Gastroesophageal sphincter (tissue), 4 donors: ENCODE data around the gene FAM111A. TPM values are rescaled to one million over a fixed set of nuclear protein-coding genes. Genes with fewer than 3 reads are reported as not detected.

ENCODE experiments used
- ATAC-seq: fragments of 150-250 bp; one replicate; pipeline ENCODE4 v1.9.1; 2016; ENCODE audit warnings: mild to moderate bottlenecking, moderate library complexity
- H3K27ac ChIP-seq, 4 donors: fragments of 200-600 bp; sonication (generic) in 3 of 4; 1 replicate in 3 of 4; 2 replicates in 1 of 4; pipeline ENCODE4 v1.5.1; 2016 to 2019
- H3K27me3 ChIP-seq: fragments of 200-600 bp; sonication (generic); one replicate; pipeline ENCODE4 v1.5.1; 2019
- H3K36me3 ChIP-seq, 2 donors: fragments of 200-600 bp; sonication (generic); one replicate each; pipeline ENCODE4 v1.5.1; 2019; ENCODE audit warnings: control low read depth in 1 of 2
- H3K4me1 ChIP-seq, 3 donors: fragments of 200-600 bp; sonication (generic); 1 replicate in 2 of 3; 2 replicates in 1 of 3; pipeline ENCODE4 v1.5.1; 2016 to 2019; ENCODE audit warnings: control low read depth in 2 of 3
- H3K4me3 ChIP-seq, 2 donors: fragments of 200-600 bp; sonication (generic); one replicate each; pipeline ENCODE4 v1.5.1; 2019; ENCODE audit warnings: mild to moderate bottlenecking in 1 of 2, moderate library complexity in 1 of 2
- H3K9me3 ChIP-seq, 3 donors: fragments of 200-600 bp; sonication (generic); one replicate each; pipeline ENCODE4 v1.5.1; 2017 to 2019; ENCODE audit warnings: control low read depth in 2 of 3
- CTCF ChIP-seq, 4 experiments: fragments of 200-600 bp in 2 of 4; fragments of 450-650 bp in 2 of 4; sonication (generic) in 1 of 4; IDR thresholded peaks; one replicate each; pipeline ENCODE4 v1.5.1; 2017 to 2019; ENCODE audit warnings: antibody characterized with exemption in 4 of 4, mild to moderate bottlenecking in 2 of 4, moderate library complexity in 2 of 4
- EP300 ChIP-seq: sonication (generic); formaldehyde crosslinking; IDR thresholded peaks from one replicate; pipeline ENCODE4 v1.6.1; 2017; ENCODE audit warnings: antibody characterized with exemption, mild to moderate bottlenecking
- POLR2A ChIP-seq, 2 donors: fragments of 450-650 bp; IDR thresholded peaks; one replicate each; pipeline ENCODE4 v1.6.1; 2017; ENCODE audit warnings: antibody characterized with exemption in 2 of 2, mild to moderate bottlenecking in 2 of 2, moderate library complexity in 1 of 2
- POLR2AphosphoS5 ChIP-seq: sonication (generic); formaldehyde crosslinking; IDR thresholded peaks from one replicate; pipeline ENCODE4 v1.6.1; 2017; ENCODE audit warnings: antibody characterized with exemption
- WGBS, 2 donors: methylation state at CpG; one replicate each; pipeline ENCODE4 v1.1.5; 2018; ENCODE audit warnings: low coverage in 1 of 2; 5-methylcytosine and 5-hydroxymethylcytosine counted together
- total RNA-seq, 4 donors: library from RNA; depleted of rRNA; stranded (reverse); fragments of >200 nt; gene quantifications; one replicate each; pipeline ENCODE4 v1.1.0, GENCODE V29; 2016

FAM111A gene
- total RNA-seq, 4 donors from 2014 or later, result 12.8 to 49.2 (median 22.7) TPM

- peaks cover 0 to 10% of the 10 kb centered on the region in 2 donors for H3K36me3 ChIP-seq
- H3K27ac ChIP-seq, result peak overlapping the region in 2 of 4 donors; percentile 30 to 51
- no peaks in the 10 kb centered on the region for H3K27me3 ChIP-seq
- TF ChIP-seq EP300, result no peak
- no peak overlapping the region for H3K4me3 ChIP-seq
- no peaks in the 10 kb centered on the region for H3K9me3 ChIP-seq
- ATAC-seq, result no peak
- 64 to 69% methylated on average over 2 to 3 of the region's 5 CpGs for WGBS, 2 donors
- H3K4me1 ChIP-seq, result peaks cover 0 to 64% (median 16%) of the 10 kb centered on the region in 3 donors
These were observed 42.8 kb downstream of the FAM111A start for GRCh38 chr11:59185386-59185945.

- Histone ChIP-seq H3K4me3 (no peak overlapping the region), H3K4me1 (peaks cover 0 to 64% (median 16%) of the 10 kb centered on the region in 3 donors), H3K27me3 (no peaks in the 10 kb centered on the region), H3K36me3 (peaks cover 0 to 12% of the 10 kb centered on the region in 2 donors), H3K27ac (peak overlapping the region in 2 of 4 donors; percentile 30 to 51), H3K9me3 (no peaks in the 10 kb centered on the region)
- TF ChIP-seq CTCF (IDR thresholded peaks at IDR 0.05) (peak in 3 of 4 experiments; percentile 14 to 50 (median 34)), EP300 (no peak), POLR2AphosphoS5 (no peak), POLR2A (IDR thresholded peaks at IDR 0.05) (no peak)
- WGBS, 2 donors, result 51 to 80% methylated on average over 1 to 4 of the region's 5 CpGs
- ATAC-seq, result no peak
These were observed 43.5 kb downstream of the FAM111A start for GRCh38 chr11:59186130-59186594.

- Histone ChIP-seq H3K4me3 (no peak overlapping the region), H3K9me3 (no peaks in the 10 kb centered on the region), H3K27me3 (no peaks in the 10 kb centered on the region), H3K4me1 (peaks cover 0 to 64% (median 16%) of the 10 kb centered on the region in 3 donors), H3K27ac (peak overlapping the region in 2 of 4 donors; percentile 30 to 51), H3K36me3 (peaks cover 0 to 16% of the 10 kb centered on the region in 2 donors)
- ATAC-seq, result no peak
- TF ChIP-seq POLR2A (IDR thresholded peaks at IDR 0.05), result no peak
- TF ChIP-seq CTCF (IDR thresholded peaks at IDR 0.05), result no peak
- TF ChIP-seq EP300, result no peak
- no peak for TF ChIP-seq POLR2AphosphoS5
- WGBS, 2 donors, result 78% methylated on average over 2 of the region's 3 CpGs; no CpG with 5 or more reads in 1 of the 2 donors
These were observed 44.4 kb downstream of the FAM111A start for GRCh38 chr11:59187035-59187434.

GRCh38 chr11:59187587-59187986, 44.9 kb downstream of the FAM111A start:
- no peaks in the 10 kb centered on the region for H3K27me3 ChIP-seq
- H3K9me3 ChIP-seq, result no peaks in the 10 kb centered on the region
- H3K27ac ChIP-seq, result peak overlapping the region in 1 of 4 donors; percentile 51
- H3K36me3 ChIP-seq, result peaks cover 0 to 16% of the 10 kb centered on the region in 2 donors
- peak; percentile 88 for ATAC-seq
- H3K4me3 ChIP-seq, result no peak overlapping the region
- H3K4me1 ChIP-seq, result peaks cover 0 to 64% (median 16%) of the 10 kb centered on the region in 3 donors
- 43 to 68% methylated on average over 3 to 4 of the region's 6 CpGs for WGBS, 2 donors
- TF ChIP-seq EP300 (no peak), POLR2AphosphoS5 (peak; percentile 55)

GRCh38 chr11:59188954-59189353, 46.3 kb downstream of the FAM111A start:
- peaks cover 0 to 25% of the 10 kb centered on the region in 2 donors for H3K36me3 ChIP-seq

GRCh38 chr11:59189986-59190385, 47.3 kb downstream of the FAM111A start:
- no peak overlapping the region for H3K4me3 ChIP-seq
- H3K27me3 ChIP-seq, result no peaks in the 10 kb centered on the region
- 43 to 93% methylated on average over 4 of the region's 4 CpGs for WGBS, 2 donors
- no peaks in the 10 kb centered on the region for H3K9me3 ChIP-seq
- ATAC-seq, result no peak
- peaks cover 0 to 36% of the 10 kb centered on the region in 2 donors for H3K36me3 ChIP-seq
- TF ChIP-seq EP300, result no peak
- no peak for TF ChIP-seq CTCF (IDR thresholded peaks at IDR 0.05)
- no peak for TF ChIP-seq POLR2AphosphoS5
- no peak for TF ChIP-seq POLR2A (IDR thresholded peaks at IDR 0.05)
- no peak overlapping the region for H3K27ac ChIP-seq
- peaks cover 0 to 51% (median 4%) of the 10 kb centered on the region in 3 donors for H3K4me1 ChIP-seq

More at GRCh38 chr11:59188954-59189353, 46.3 kb downstream of the FAM111A start:
- H3K9me3 ChIP-seq, result no peaks in the 10 kb centered on the region
- H3K27me3 ChIP-seq, result no peaks in the 10 kb centered on the region
- no peak overlapping the region for H3K4me3 ChIP-seq
- H3K27ac ChIP-seq, result no peak overlapping the region
- H3K4me1 ChIP-seq, result peaks cover 0 to 58% (median 7%) of the 10 kb centered on the region in 3 donors
- 67 to 94% methylated on average over 1 to 4 of the region's 4 CpGs for WGBS, 2 donors
- no peak for TF ChIP-seq EP300
- ATAC-seq, result no peak
